ENCODE measurements around the gene PAQR4. TPM values are rescaled to one million over a fixed set of nuclear protein-coding genes. Genes with fewer than 3 reads are reported as not detected.

PAQR4 gene
- polyA plus RNA-seq, 3 donors, result 6.3 to 14.2 (median 8.9) TPM

DNA sequence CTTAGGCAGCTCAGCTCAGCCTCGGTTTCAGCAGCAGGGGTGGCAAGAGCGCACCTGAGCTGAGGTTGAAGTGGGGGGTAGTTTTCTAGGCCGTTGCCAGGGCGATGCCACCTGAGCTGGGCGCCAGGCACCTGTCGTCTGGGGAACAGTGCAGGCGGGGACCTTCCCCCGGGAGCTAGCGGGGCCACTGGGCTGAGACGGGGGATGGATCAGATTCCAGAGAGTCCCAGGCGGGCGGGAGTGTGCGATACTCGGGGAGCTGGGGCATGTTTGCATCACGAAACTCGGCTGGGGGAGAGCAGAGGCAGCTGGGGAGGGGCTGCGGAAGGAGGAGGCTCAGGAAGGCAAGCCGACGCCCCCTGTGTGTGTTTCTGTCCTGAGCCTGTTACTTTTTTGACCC, 43.1 kb downstream of the PAQR4 start:
- DNase-seq, result no peak
- no peak overlapping the region for H3K9ac ChIP-seq (ENCODE audit: insufficient read depth, low read length, poor library complexity, severe bottlenecking)

GRCh38 chr16:3012828-3013420, 43.8 kb downstream of the PAQR4 start, which contains the start of gene CLDN9:
Gene CLDN9 (plus strand): TSS chr16:3012923. CDS start chr16:3013363, 440 bp downstream.
- H3K9me3 ChIP-seq (replicated peaks in 1 of 2; ENCODE audit: control insufficient read depth in 1 of 2, insufficient read depth in 1 of 2, low read length in 2 of 2), result no peaks in the 10 kb centered on the region
- H4K20me1 ChIP-seq (ENCODE audit: insufficient read depth, low read length), result no peaks in the 10 kb centered on the region
- H3K27ac ChIP-seq (ENCODE audit: low read depth in 1 of 2, low read length in 2 of 2), result no peak within 1 kb of the TSS
- TF ChIP-seq, protein P1, sequence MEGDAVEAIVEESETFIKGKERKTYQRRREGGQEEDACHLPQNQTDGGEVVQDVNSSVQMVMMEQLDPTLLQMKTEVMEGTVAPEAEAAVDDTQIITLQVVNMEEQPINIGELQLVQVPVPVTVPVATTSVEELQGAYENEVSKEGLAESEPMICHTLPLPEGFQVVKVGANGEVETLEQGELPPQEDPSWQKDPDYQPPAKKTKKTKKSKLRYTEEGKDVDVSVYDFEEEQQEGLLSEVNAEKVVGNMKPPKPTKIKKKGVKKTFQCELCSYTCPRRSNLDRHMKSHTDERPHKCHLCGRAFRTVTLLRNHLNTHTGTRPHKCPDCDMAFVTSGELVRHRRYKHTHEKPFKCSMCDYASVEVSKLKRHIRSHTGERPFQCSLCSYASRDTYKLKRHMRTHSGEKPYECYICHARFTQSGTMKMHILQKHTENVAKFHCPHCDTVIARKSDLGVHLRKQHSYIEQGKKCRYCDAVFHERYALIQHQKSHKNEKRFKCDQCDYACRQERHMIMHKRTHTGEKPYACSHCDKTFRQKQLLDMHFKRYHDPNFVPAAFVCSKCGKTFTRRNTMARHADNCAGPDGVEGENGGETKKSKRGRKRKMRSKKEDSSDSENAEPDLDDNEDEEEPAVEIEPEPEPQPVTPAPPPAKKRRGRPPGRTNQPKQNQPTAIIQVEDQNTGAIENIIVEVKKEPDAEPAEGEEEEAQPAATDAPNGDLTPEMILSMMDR (IDR thresholded peaks at IDR 0.05), result no peak
- peaks cover 23% of the 10 kb centered on the region for H3K4me1 Mint-ChIP-seq
- no peak for DNase-seq
- no peak within 1 kb of the TSS for H3K4me2 ChIP-seq (replicated peaks; ENCODE audit: extremely low read depth, low read length, poor library complexity, severe bottlenecking)
- peak within 1 kb of the TSS in 1 of 2 donors; percentile 67 for H3K4me3 Mint-ChIP-seq
- peaks cover 0 to 2% (median 0%) of the 10 kb centered on the region in 7 donors for H3K9me3 Mint-ChIP-seq
- no peaks in the 10 kb centered on the region for H3K36me3 ChIP-seq (replicated peaks in 1 of 2; ENCODE audit: control insufficient read depth in 1 of 2, insufficient read depth in 2 of 2, low read length in 2 of 2)
- no peak within 1 kb of the TSS for H3K9ac ChIP-seq (ENCODE audit: insufficient read depth, low read length, poor library complexity, severe bottlenecking)
- H3K79me2 ChIP-seq (ENCODE audit: insufficient read depth, low read length), result no peaks in the 10 kb centered on the region
- H2AFZ ChIP-seq (ENCODE audit: insufficient read depth, low read depth, low read length, poor library complexity, severe bottlenecking), result no peak within 1 kb of the TSS
- intact Hi-C loops (cut with micrococcal nuclease), result no loop called here
- H3K27me3 ChIP-seq (ENCODE audit: control insufficient read depth in 2 of 2, insufficient read depth in 2 of 2, low read length in 2 of 2), result peaks cover 0 to 38% of the 10 kb centered on the region in 2 donors
- H3K4me3 ChIP-seq (replicated peaks in 1 of 3; ENCODE audit: low read depth in 2 of 3, low read length in 3 of 3), result no peak within 1 kb of the TSS
- WGBS (ENCODE audit: insufficient coverage), result 65% methylated on average over 21 of the region's 27 CpGs
- peaks cover 31 to 53% (median 37%) of the 10 kb centered on the region in 3 donors for H3K27me3 Mint-ChIP-seq (ENCODE audit: low read depth in 3 of 3)
- H3K27ac Mint-ChIP-seq, result no peak within 1 kb of the TSS
- peaks cover 18 to 25% of the 10 kb centered on the region in 2 donors for H3K4me1 ChIP-seq (ENCODE audit: control insufficient read depth in 1 of 2, insufficient read depth in 2 of 2, low read length in 2 of 2)
- H3K36me3 Mint-ChIP-seq, result no peaks in the 10 kb centered on the region

More for the DNA sequence above, 43.1 kb downstream of the PAQR4 start:
- Histone ChIP-seq H3K79me2 (ENCODE audit: insufficient read depth, low read length) (no peaks in the 10 kb centered on the region), H3K36me3 (replicated peaks in 1 of 2; ENCODE audit: control insufficient read depth in 1 of 2, insufficient read depth in 2 of 2, low read length in 2 of 2) (no peaks in the 10 kb centered on the region), H3K9me3 (replicated peaks in 1 of 2; ENCODE audit: control insufficient read depth in 1 of 2, insufficient read depth in 1 of 2, low read length in 2 of 2) (no peaks in the 10 kb centered on the region), H4K20me1 (ENCODE audit: insufficient read depth, low read length) (no peaks in the 10 kb centered on the region), H3K4me3 (replicated peaks in 1 of 3; ENCODE audit: low read depth in 2 of 3, low read length in 3 of 3) (no peak overlapping the region), H2AFZ (ENCODE audit: insufficient read depth, low read depth, low read length, poor library complexity, severe bottlenecking) (no peak overlapping the region), H3K4me1 (ENCODE audit: control insufficient read depth in 1 of 2, insufficient read depth in 2 of 2, low read length in 2 of 2) (peaks cover 23 to 30% of the 10 kb centered on the region in 2 donors), H3K27me3 (ENCODE audit: control insufficient read depth in 2 of 2, insufficient read depth in 2 of 2, low read length in 2 of 2) (peaks cover 0 to 35% of the 10 kb centered on the region in 2 donors), H3K4me2 (replicated peaks; ENCODE audit: extremely low read depth, low read length, poor library complexity, severe bottlenecking) (no peak overlapping the region), H3K27ac (ENCODE audit: low read depth in 1 of 2, low read length in 2 of 2) (no peak overlapping the region)
- Mint-ChIP-seq H3K9me3 (peaks cover 0 to 2% (median 0%) of the 10 kb centered on the region in 7 donors), H3K4me1 (peaks cover 30% of the 10 kb centered on the region), H3K27me3 (ENCODE audit: low read depth in 3 of 3) (peaks cover 32 to 47% (median 36%) of the 10 kb centered on the region in 3 donors), H3K27ac (no peak overlapping the region), H3K4me3 (peak overlapping the region in 1 of 2 donors; percentile 67), H3K36me3 (no peaks in the 10 kb centered on the region)
- 47% methylated on average over 17 of the region's 19 CpGs for WGBS (ENCODE audit: insufficient coverage)
- TF ChIP-seq, protein P1 (IDR thresholded peaks at IDR 0.05), result no peak
- intact Hi-C loops (cut with micrococcal nuclease), result no loop called here
